HepG2 (cell line): ENCODE measurements around the gene SACS. TPM values are rescaled to one million over a fixed set of nuclear protein-coding genes. Genes with fewer than 3 reads are reported as not detected.

Source experiments
- ATAC-seq: fragments of 200-7000 bp; cut with Tn5 transposase; 3 replicates; pipeline ENCODE4 v1.9.1; 2020; ENCODE audit warnings: mild to moderate bottlenecking, moderate library complexity
- BruUV-seq: library from RNA; stranded (reverse); fragments of 400-500 nt; replicated peaks from 2 replicates; lab custom pipeline; 2021; lab: Mats Ljungman, UMichigan
- CTCF ChIA-PET: fragments of 300-600 bp; formaldehyde crosslinking; extraction: SDS; loops from one replicate; lab custom pipeline; 2021; ENCODE audit warnings: low total read pairs, inconsistent platforms, low intra/inter-chr PET ratio; lab: Yijun Ruan, JAX
- POLR2A ChIA-PET: fragments of 350-600 bp; sonication (Branson Sonifier 250); formaldehyde crosslinking; loops from one replicate; lab custom pipeline; 2020; ENCODE audit warnings: antibody characterized with exemption, inconsistent platforms; lab: Yijun Ruan, JAX
- DNase-seq: peaks from one replicate; pipeline ENCODE4 v3.0.0-alpha.2; 2015; ENCODE audit warnings: low spot score
- FAIRE-seq: peaks from 3 replicates; lab custom pipeline; 2011; peaks lifted over from hg19 to GRCh38; lab: Jason Lieb, UNC
- H2AFZ ChIP-seq: one replicate; pipeline ENCODE4 v1.6.1; 2011; ENCODE audit warnings: low read length, inconsistent platforms
- H3K27ac ChIP-seq: fragments of 300-600 bp; 3 replicates; pipeline ENCODE4 v1.8.0; 2011; ENCODE audit warnings: mixed run types, mild to moderate bottlenecking, mixed read lengths, low read length, inconsistent platforms; ENCODE audit not compliant: insufficient read depth; ENCODE audit errors: extremely low read length
- H3K27me3 ChIP-seq, 2 experiments: fragments of 200-600 bp in 1 of 2; 2 replicates in 1 of 2; 3 replicates in 1 of 2; pipeline versions ENCODE4 v1.6.0 to v1.8.0; 2011; ENCODE audit warnings: low read length in 2 of 2, mild to moderate bottlenecking in 2 of 2, moderate library complexity in 2 of 2, inconsistent platforms in 1 of 2; ENCODE audit not compliant: insufficient read depth in 2 of 2, control insufficient read depth in 1 of 2
- H3K36me3 ChIP-seq, 2 experiments: fragments of 200-600 bp in 1 of 2; replicated peaks in 1 of 2; 2 replicates in 1 of 2; 3 replicates in 1 of 2; pipeline versions ENCODE4 v1.5.1 to v1.8.0; 2011; ENCODE audit warnings: low read length in 2 of 2, inconsistent platforms in 1 of 2; ENCODE audit not compliant: insufficient read depth in 2 of 2, control insufficient read depth in 1 of 2
- H3K4me1 ChIP-seq: 2 replicates; pipeline ENCODE4 v1.5.1; 2012; ENCODE audit warnings: low read length, inconsistent platforms; ENCODE audit not compliant: insufficient read depth
- H3K4me2 ChIP-seq: 2 replicates; pipeline ENCODE4 v1.6.0; 2011; ENCODE audit warnings: low read depth, low read length, inconsistent platforms
- H3K4me3 ChIP-seq, 3 experiments: fragments of 200-600 bp in 1 of 3; sonication (generic), shearing (Covaris generic) in 1 of 3; replicated peaks in 1 of 3; 2 replicates each; pipeline ENCODE4 v1.5.1; 2011 to 2016; ENCODE audit warnings: low read length in 3 of 3, inconsistent platforms in 2 of 3, low read depth in 2 of 3, mild to moderate bottlenecking in 2 of 3, control low read depth in 1 of 3, mixed read lengths in 1 of 3; ENCODE audit not compliant: insufficient read depth in 1 of 3
- H3K79me2 ChIP-seq: one replicate; pipeline ENCODE4 v1.6.1; 2011; ENCODE audit warnings: low read length, inconsistent platforms; ENCODE audit not compliant: insufficient read depth
- H3K9ac ChIP-seq: 2 replicates; pipeline ENCODE4 v1.6.0; 2011; ENCODE audit warnings: mild to moderate bottlenecking, low read depth, low read length, inconsistent platforms; ENCODE audit not compliant: insufficient read depth
- H3K9me3 ChIP-seq: 2 replicates; pipeline ENCODE4 v1.5.1; 2012; ENCODE audit warnings: mild to moderate bottlenecking, low read length
- H4K20me1 ChIP-seq: 2 replicates; pipeline ENCODE4 v1.6.0; 2011; ENCODE audit warnings: inconsistent platforms, mild to moderate bottlenecking, low read length, moderate library complexity; ENCODE audit not compliant: insufficient read depth
- ATF7-NPFF ChIP-seq: sonication (generic); formaldehyde crosslinking; IDR thresholded peaks from 2 replicates; pipeline ENCODE4 v1.8.1; 2023; ENCODE audit warnings: mild to moderate bottlenecking, low read depth, missing genetic modification reagents, moderate library complexity
- NFKB2 ChIP-seq: sonication (generic); formaldehyde crosslinking; IDR thresholded peaks from 2 replicates; pipeline ENCODE4 v1.4.0; 2020; ENCODE audit warnings: missing genetic modification reagents, borderline replicate concordance
- ZNF773 ChIP-seq: sonication (generic); formaldehyde crosslinking; IDR thresholded peaks from 2 replicates; pipeline ENCODE4 v1.4.0; 2020; ENCODE audit warnings: missing genetic modification reagents, borderline replicate concordance
- ZSCAN30 ChIP-seq: sonication (generic); formaldehyde crosslinking; IDR thresholded peaks from 2 replicates; pipeline ENCODE4 v1.5.0; 2020; ENCODE audit warnings: mild to moderate bottlenecking, missing genetic modification reagents
- WGBS: methylation state at CpG from one replicate; pipeline ENCODE4 v1.1.6; 2017; ENCODE audit warnings: low lambda C conversion rate; 5-methylcytosine and 5-hydroxymethylcytosine counted together
- in situ Hi-C: cut with HindIII; loops from 2 replicates; pipeline ENCODE4 v1.10.0; 2017; ENCODE audit warnings: low pct_unique_long_range_greater_than_20kb; ENCODE audit not compliant: extremely low pct_ligation_motif_present
- intact Hi-C: fragments of 100-400 bp; cut with micrococcal nuclease; formaldehyde crosslinking; loops from one replicate; pipeline ENCODE4 v1.10.0; 2022; ENCODE audit not compliant: unreplicated experiment
- polyA plus RNA-seq, 8 experiments: library from polyadenylated mRNA; depleted of rRNA in 3 of 8; stranded (reverse) in 7 of 8; unstranded in 1 of 8; fragments of >200 nt; fragmentation: Illumina TruSeq in 4 of 8; extraction: Trizol in 4 of 8; gene quantifications; 2 replicates each; pipeline versions ENCODE4 v1.2.1 to v1.2.3, GENCODE V29; 2011 to 2016; ENCODE audit warnings: low read depth in 4 of 8, missing spikeins in 1 of 8, mixed read lengths in 1 of 8; ENCODE audit not compliant: insufficient read depth in 1 of 8
- total RNA-seq, 5 experiments: library from RNA; depleted of rRNA; stranded (reverse); fragments of >200 nt; fragmentation: Illumina TruSeq; extraction: Trizol; gene quantifications; 2 replicates each; pipeline ENCODE4 v1.2.3, GENCODE V29; 2016; ENCODE audit warnings: low read depth in 1 of 5
- TF ChIP-seq, protein P1 (sequence below): sonication (generic); formaldehyde crosslinking; IDR thresholded peaks from 2 replicates; pipeline ENCODE4 v1.4.0; 2020; ENCODE audit warnings: mild to moderate bottlenecking, missing genetic modification reagents
- TF ChIP-seq, protein P2 (sequence below): sonication (generic); formaldehyde crosslinking; IDR thresholded peaks from 2 replicates; pipeline ENCODE4 v1.8.1; 2023; ENCODE audit warnings: missing genetic modification reagents, mild to moderate bottlenecking, borderline replicate concordance

SACS gene
- total and polyA plus RNA-seq, 2 of the 13 experiments (the other 11 are each of a cell fraction or from before 2014, with no cell fraction given) = 4.0 to 15.7 TPM

DNA sequence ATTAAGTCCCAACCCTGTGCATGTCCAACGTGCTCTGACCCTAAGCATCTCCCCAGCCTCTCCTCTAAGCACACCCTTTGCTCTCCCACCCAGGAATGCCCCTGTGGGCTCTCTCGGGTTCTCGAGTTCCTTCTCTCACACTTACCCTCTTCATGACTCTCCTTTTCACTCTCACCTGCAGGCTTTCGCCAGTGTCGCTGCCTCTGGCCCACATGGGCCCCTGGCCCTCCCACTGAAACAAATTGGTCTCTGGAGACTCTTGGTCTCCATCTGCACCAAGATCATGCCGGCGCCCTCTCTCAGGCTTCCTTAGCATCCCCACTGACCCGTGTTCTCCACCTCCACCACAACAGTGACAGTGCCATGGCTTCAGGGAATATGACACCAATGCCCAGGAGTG lies 19.6 kb upstream of the SACS start:
- ChIA-PET CTCF (no interaction called here), POLR2A (no interaction called here)
- Histone ChIP-seq H3K9ac (no peak overlapping the region), H3K27ac (no peak overlapping the region), H3K79me2 (no peaks in the 10 kb centered on the region), H2AFZ (no peak overlapping the region), H3K9me3 (no peaks in the 10 kb centered on the region), H3K4me1 (no peaks in the 10 kb centered on the region), H3K4me3 (no peak overlapping the region), H3K36me3 (no peaks in the 10 kb centered on the region), H3K4me2 (no peak overlapping the region), H3K27me3 (no peaks in the 10 kb centered on the region; a peak in 1 of 5 replicates), H4K20me1 (no peaks in the 10 kb centered on the region)
- no TSS peak for BruUV-seq
- DNase-seq (no peak), ATAC-seq (no peak), FAIRE-seq (no peak)
- intact Hi-C loops = no loop called here
- TF ChIP-seq ATF7-NPFF (no peak), ZSCAN30 (no peak), ZNF773 (CRISPR knock-in tag) (no peak)
- TF ChIP-seq, protein P1, sequence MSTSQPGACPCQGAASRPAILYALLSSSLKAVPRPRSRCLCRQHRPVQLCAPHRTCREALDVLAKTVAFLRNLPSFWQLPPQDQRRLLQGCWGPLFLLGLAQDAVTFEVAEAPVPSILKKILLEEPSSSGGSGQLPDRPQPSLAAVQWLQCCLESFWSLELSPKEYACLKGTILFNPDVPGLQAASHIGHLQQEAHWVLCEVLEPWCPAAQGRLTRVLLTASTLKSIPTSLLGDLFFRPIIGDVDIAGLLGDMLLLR (CRISPR knock-in tag) = no peak
- TF ChIP-seq, protein P2, sequence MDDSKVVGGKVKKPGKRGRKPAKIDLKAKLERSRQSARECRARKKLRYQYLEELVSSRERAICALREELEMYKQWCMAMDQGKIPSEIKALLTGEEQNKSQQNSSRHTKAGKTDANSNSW (CRISPR knock-in tag) = no peak
- in situ Hi-C loops = no loop called here
- 65% methylated on average over 8 of the region's 8 CpGs for WGBS

DNA sequence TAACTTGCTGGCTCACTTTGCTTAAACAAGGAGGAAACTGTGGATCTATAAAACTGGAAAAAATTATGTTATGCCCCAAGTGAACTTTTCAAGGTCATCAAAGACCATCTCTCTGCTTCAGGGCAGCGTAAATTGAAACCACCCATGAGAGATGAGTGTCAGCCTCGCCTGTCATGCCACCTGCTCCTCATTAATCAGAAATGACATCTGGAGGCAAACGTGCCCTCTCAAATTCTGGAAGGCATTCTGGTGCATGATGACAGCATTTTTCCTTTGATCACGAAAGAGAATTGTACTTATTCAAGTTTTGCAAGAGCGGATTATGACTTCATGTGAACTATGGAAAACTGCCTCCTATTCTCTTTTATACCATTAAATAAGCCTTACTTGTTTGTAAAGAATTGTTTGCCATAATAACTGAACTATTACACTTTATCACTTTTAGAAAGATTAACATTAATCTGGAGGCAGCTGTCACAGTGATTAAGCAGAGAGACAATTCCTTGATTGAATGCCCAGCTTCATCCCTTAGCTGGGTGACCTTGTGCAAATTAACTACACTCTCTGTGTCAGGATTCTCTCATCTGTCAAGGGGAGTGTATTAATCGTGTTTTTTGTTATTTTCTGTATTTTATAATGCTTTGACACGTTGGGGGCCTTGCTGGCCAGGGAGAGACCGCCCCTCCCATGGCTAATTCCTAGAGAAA lies 17.0 kb upstream of the SACS start:
- FAIRE-seq = no peak
- POLR2A ChIA-PET = no interaction called here
- H3K36me3 ChIP-seq = no peaks in the 10 kb centered on the region
- no peak for TF ChIP-seq NFKB2 (CRISPR knock-in tag)
- TF ChIP-seq, all 625 proteins: peak for 0
- no peaks in the 10 kb centered on the region for H3K9me3 ChIP-seq
- H3K4me2 ChIP-seq = no peak overlapping the region
- no peak overlapping the region for H3K27ac ChIP-seq
- H2AFZ ChIP-seq = no peak overlapping the region
- no peak overlapping the region for H3K9ac ChIP-seq
- H3K79me2 ChIP-seq = no peaks in the 10 kb centered on the region
- no TSS peak for BruUV-seq
- no peak for ATAC-seq
- in situ Hi-C loops (no loop called here), intact Hi-C loops (no loop called here)
- CTCF ChIA-PET = no interaction called here
- no peak for DNase-seq
- H3K4me3 ChIP-seq = no peak overlapping the region
- H4K20me1 ChIP-seq = no peaks in the 10 kb centered on the region
- no peaks in the 10 kb centered on the region; a peak in 1 of 5 replicates for H3K27me3 ChIP-seq
- 25% methylated on average over 8 of the region's 8 CpGs for WGBS
- H3K4me1 ChIP-seq = no peaks in the 10 kb centered on the region
